ENCODE measurements around the gene SIL1.

DNA sequence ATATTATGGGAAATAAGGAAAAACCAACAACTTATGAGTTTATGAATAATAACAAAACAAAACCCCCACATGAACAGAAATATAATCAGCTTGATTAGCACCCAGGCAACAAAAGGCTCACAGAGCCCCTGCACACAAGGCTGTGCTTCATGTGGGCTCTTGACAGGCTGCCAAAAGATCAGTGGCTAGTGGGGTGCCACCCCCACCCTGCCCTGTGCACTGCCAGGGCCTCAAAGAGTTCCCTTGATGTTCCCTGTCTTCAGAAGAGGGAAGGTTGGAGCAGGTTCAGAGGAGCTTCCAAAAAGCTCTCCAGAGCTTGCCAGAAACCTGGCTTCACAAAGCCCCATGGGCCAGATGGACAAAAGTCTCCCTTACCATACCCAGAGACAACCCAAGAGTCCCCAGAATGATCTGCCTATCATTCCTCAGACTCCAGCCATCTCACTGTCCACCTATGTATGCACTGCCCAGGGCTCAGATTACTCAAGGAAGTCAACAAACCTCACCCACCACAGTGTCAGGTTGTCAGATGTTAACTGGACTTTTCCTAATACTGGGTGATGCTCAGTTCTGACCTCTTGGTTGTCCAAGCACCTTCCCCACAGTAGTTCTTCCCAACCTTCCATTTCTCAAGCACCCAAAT lies 87.5 kb downstream of the SIL1 start:
- TF ChIP-seq RFX5 (IDR thresholded peaks at IDR 0.05; ENCODE audit: low read depth, low read length) = no peak
- TF ChIP-seq, protein P1, sequence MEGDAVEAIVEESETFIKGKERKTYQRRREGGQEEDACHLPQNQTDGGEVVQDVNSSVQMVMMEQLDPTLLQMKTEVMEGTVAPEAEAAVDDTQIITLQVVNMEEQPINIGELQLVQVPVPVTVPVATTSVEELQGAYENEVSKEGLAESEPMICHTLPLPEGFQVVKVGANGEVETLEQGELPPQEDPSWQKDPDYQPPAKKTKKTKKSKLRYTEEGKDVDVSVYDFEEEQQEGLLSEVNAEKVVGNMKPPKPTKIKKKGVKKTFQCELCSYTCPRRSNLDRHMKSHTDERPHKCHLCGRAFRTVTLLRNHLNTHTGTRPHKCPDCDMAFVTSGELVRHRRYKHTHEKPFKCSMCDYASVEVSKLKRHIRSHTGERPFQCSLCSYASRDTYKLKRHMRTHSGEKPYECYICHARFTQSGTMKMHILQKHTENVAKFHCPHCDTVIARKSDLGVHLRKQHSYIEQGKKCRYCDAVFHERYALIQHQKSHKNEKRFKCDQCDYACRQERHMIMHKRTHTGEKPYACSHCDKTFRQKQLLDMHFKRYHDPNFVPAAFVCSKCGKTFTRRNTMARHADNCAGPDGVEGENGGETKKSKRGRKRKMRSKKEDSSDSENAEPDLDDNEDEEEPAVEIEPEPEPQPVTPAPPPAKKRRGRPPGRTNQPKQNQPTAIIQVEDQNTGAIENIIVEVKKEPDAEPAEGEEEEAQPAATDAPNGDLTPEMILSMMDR (conservative IDR thresholded peaks at IDR 0.05; ENCODE audit: low read depth, low read length) = no peak
- TF ChIP-seq, protein P2, sequence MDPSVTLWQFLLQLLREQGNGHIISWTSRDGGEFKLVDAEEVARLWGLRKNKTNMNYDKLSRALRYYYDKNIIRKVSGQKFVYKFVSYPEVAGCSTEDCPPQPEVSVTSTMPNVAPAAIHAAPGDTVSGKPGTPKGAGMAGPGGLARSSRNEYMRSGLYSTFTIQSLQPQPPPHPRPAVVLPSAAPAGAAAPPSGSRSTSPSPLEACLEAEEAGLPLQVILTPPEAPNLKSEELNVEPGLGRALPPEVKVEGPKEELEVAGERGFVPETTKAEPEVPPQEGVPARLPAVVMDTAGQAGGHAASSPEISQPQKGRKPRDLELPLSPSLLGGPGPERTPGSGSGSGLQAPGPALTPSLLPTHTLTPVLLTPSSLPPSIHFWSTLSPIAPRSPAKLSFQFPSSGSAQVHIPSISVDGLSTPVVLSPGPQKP (IDR thresholded peaks at IDR 0.05; ENCODE audit: borderline replicate concordance, low read depth, low read length) = no peak
- TF ChIP-seq RCOR1 (IDR thresholded peaks at IDR 0.05; ENCODE audit: insufficient replicate concordance, low read length) = no peak
- TF ChIP-seq RAD21 (IDR thresholded peaks at IDR 0.05; ENCODE audit: low read length) = no peak
- no peak for TF ChIP-seq BHLHE40 (IDR thresholded peaks at IDR 0.05; ENCODE audit: low read depth, low read length)
- TF ChIP-seq SMC3 (IDR thresholded peaks at IDR 0.05; ENCODE audit: low read depth, low read length) = no peak
- TF ChIP-seq, protein P3, sequence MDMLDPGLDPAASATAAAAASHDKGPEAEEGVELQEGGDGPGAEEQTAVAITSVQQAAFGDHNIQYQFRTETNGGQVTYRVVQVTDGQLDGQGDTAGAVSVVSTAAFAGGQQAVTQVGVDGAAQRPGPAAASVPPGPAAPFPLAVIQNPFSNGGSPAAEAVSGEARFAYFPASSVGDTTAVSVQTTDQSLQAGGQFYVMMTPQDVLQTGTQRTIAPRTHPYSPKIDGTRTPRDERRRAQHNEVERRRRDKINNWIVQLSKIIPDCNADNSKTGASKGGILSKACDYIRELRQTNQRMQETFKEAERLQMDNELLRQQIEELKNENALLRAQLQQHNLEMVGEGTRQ (IDR thresholded peaks at IDR 0.05; ENCODE audit: low read depth, low read length) = no peak
- TF ChIP-seq FOS (IDR thresholded peaks at IDR 0.05; ENCODE audit: low read depth, low read length) = no peak
- no peak for TF ChIP-seq MXI1 (IDR thresholded peaks at IDR 0.05; ENCODE audit: borderline replicate concordance, low read depth, low read length)
- TF ChIP-seq CEBPB (IDR thresholded peaks at IDR 0.05; ENCODE audit: low read depth, low read length) = no peak
- TF ChIP-seq POLR2A (IDR thresholded peaks at IDR 0.05; ENCODE audit: low read depth, low read length) = no peak
